Esophagus muscularis mucosa (tissue), 4 donors: Measurements from ENCODE around the gene MPRIP.

ENCODE experiments used
- CTCF ChIP-seq, 3 experiments: fragments of 200-600 bp in 2 of 3; fragments of 450-650 bp in 1 of 3; sonication (generic) in 2 of 3; IDR thresholded peaks; one replicate each; pipeline ENCODE4 v1.5.1; 2017 to 2019; ENCODE audit warnings: antibody characterized with exemption in 3 of 3, mild to moderate bottlenecking in 2 of 3, moderate library complexity in 1 of 3
- EP300 ChIP-seq: sonication (generic); formaldehyde crosslinking; IDR thresholded peaks from one replicate; pipeline ENCODE4 v1.6.1; 2017; ENCODE audit warnings: antibody characterized with exemption
- POLR2A ChIP-seq: fragments of 450-650 bp; IDR thresholded peaks from one replicate; pipeline ENCODE4 v1.6.1; 2017; ENCODE audit warnings: antibody characterized with exemption, moderate library complexity, mild to moderate bottlenecking, low read depth
- POLR2AphosphoS5 ChIP-seq, 2 donors: sonication (generic); formaldehyde crosslinking; IDR thresholded peaks; one replicate each; pipeline ENCODE4 v1.6.1; 2017; ENCODE audit warnings: antibody characterized with exemption in 2 of 2

GRCh38 chr17:17091276-17091675 lies 49.0 kb downstream of the MPRIP start:
- TF ChIP-seq CTCF (IDR thresholded peaks at IDR 0.05) = no peak
- TF ChIP-seq POLR2A = no peak
- no peak for TF ChIP-seq EP300
- no peak for TF ChIP-seq POLR2AphosphoS5 (IDR thresholded peaks at IDR 0.05)
